H9 (cell line): ENCODE results near the gene TCEA2. TPM values are rescaled to one million over a fixed set of nuclear protein-coding genes. Genes with fewer than 3 reads are reported as not detected.

Experiments
- DNase-seq: peaks from one replicate; pipeline ENCODE4 v3.0.0-alpha.2; 2017
- H2AFZ ChIP-seq: one replicate; pipeline ENCODE4 v1.6.1; 2013; ENCODE audit warnings: mild to moderate bottlenecking, low read length, control low read depth, moderate library complexity
- H2AK5ac ChIP-seq: 2 replicates; pipeline ENCODE4 v1.6.1; 2013; ENCODE audit warnings: low read length, control low read depth, mixed read lengths; ENCODE audit not compliant: insufficient read length
- H2BK120ac ChIP-seq: one replicate; pipeline ENCODE4 v1.6.1; 2013; ENCODE audit warnings: low read depth, mild to moderate bottlenecking, low read length, control low read depth, inconsistent platforms; ENCODE audit not compliant: poor library complexity, severe bottlenecking
- H2BK12ac ChIP-seq: 2 replicates; pipeline ENCODE4 v1.6.1; 2013; ENCODE audit warnings: low read length, control low read depth, mixed read lengths, low read depth; ENCODE audit not compliant: insufficient read length
- H2BK15ac ChIP-seq: 2 replicates; pipeline ENCODE4 v1.6.1; 2013; ENCODE audit warnings: low read depth, low read length, control low read depth
- H2BK20ac ChIP-seq: one replicate; pipeline ENCODE4 v1.6.1; 2013; ENCODE audit warnings: low read depth, mild to moderate bottlenecking, low read length, control low read depth, inconsistent platforms; ENCODE audit not compliant: poor library complexity, severe bottlenecking
- H2BK5ac ChIP-seq: 2 replicates; pipeline ENCODE4 v1.6.1; 2013; ENCODE audit warnings: low read length, control low read depth, mixed read lengths; ENCODE audit not compliant: insufficient read length
- H3K14ac ChIP-seq: 2 replicates; pipeline ENCODE4 v1.6.1; 2013; ENCODE audit warnings: low read length, control low read depth; ENCODE audit not compliant: insufficient read depth
- H3K18ac ChIP-seq: 2 replicates; pipeline ENCODE4 v1.6.1; 2013; ENCODE audit warnings: low read depth, mild to moderate bottlenecking, mixed read lengths, low read length, control low read depth; ENCODE audit not compliant: insufficient read length
- H3K23ac ChIP-seq: 2 replicates; pipeline ENCODE4 v1.6.1; 2013; ENCODE audit warnings: low read length, control low read depth, mixed read lengths, low read depth; ENCODE audit not compliant: insufficient read length
- H3K23me2 ChIP-seq: 2 replicates; pipeline ENCODE4 v1.6.1; 2013; ENCODE audit warnings: low read depth, mild to moderate bottlenecking, mixed read lengths, low read length, control low read depth; ENCODE audit not compliant: insufficient read length, poor library complexity, severe bottlenecking
- H3K27ac ChIP-seq: 2 replicates; pipeline ENCODE4 v1.5.1; 2013; ENCODE audit warnings: low read length, control low read depth, mixed read lengths, low read depth; ENCODE audit not compliant: insufficient read length
- H3K27me3 ChIP-seq: 2 replicates; pipeline ENCODE4 v1.6.1; 2013; ENCODE audit warnings: low read length, control low read depth, inconsistent platforms; ENCODE audit not compliant: insufficient read depth
- H3K4ac ChIP-seq: 2 replicates; pipeline ENCODE4 v1.6.1; 2013; ENCODE audit warnings: low read depth, mild to moderate bottlenecking, control low read depth, inconsistent platforms, low read length, moderate library complexity
- H3K4me1 ChIP-seq: 2 replicates; pipeline ENCODE4 v1.6.1; 2013; ENCODE audit warnings: low read length, control low read depth, inconsistent platforms; ENCODE audit not compliant: insufficient read depth
- H3K4me2 ChIP-seq: 2 replicates; pipeline ENCODE4 v1.6.1; 2013; ENCODE audit warnings: low read length, control low read depth, mixed read lengths; ENCODE audit not compliant: insufficient read length, insufficient read depth
- H3K56ac ChIP-seq: 2 replicates; pipeline ENCODE4 v1.6.1; 2013; ENCODE audit warnings: low read depth, mild to moderate bottlenecking, mixed read lengths, low read length, control low read depth; ENCODE audit not compliant: insufficient read length
- H3K79me1 ChIP-seq: 2 replicates; pipeline ENCODE4 v1.6.1; 2013; ENCODE audit warnings: low read depth, mild to moderate bottlenecking, moderate library complexity, low read length, control low read depth, inconsistent platforms; ENCODE audit not compliant: insufficient read depth, poor library complexity, severe bottlenecking
- H3K79me2 ChIP-seq: 2 replicates; pipeline ENCODE4 v1.6.1; 2013; ENCODE audit warnings: low read length, control low read depth, inconsistent platforms; ENCODE audit not compliant: insufficient read depth
- H3K9ac ChIP-seq: 2 replicates; pipeline ENCODE4 v1.6.1; 2013; ENCODE audit warnings: low read length, control low read depth, mixed read lengths; ENCODE audit not compliant: insufficient read length; ENCODE audit errors: extremely low read depth
- H3K9me3 ChIP-seq: one replicate; pipeline ENCODE4 v1.6.1; 2013; ENCODE audit warnings: low read depth, low read length, inconsistent platforms; ENCODE audit not compliant: control insufficient read depth
- H3T11ph ChIP-seq: one replicate; pipeline ENCODE4 v1.6.1; 2013; ENCODE audit warnings: mild to moderate bottlenecking, low read length, control low read depth, inconsistent platforms
- H4K20me1 ChIP-seq: one replicate; pipeline ENCODE4 v1.6.1; 2013; ENCODE audit not compliant: control insufficient read depth, insufficient read length, insufficient read depth
- H4K5ac ChIP-seq: 2 replicates; pipeline ENCODE4 v1.6.1; 2013; ENCODE audit warnings: low read depth, mild to moderate bottlenecking, mixed read lengths, low read length, control low read depth; ENCODE audit not compliant: insufficient read length
- H4K8ac ChIP-seq: replicated peaks from 2 replicates; pipeline ENCODE4 v1.6.1; 2013; ENCODE audit warnings: low read length, control low read depth, mixed read lengths, low read depth; ENCODE audit not compliant: insufficient read length
- H4K91ac ChIP-seq: 2 replicates; pipeline ENCODE4 v1.6.1; 2013; ENCODE audit warnings: low read depth, mild to moderate bottlenecking, moderate library complexity, mixed read lengths, low read length, control low read depth; ENCODE audit not compliant: insufficient read length
- H3K27ac Mint-ChIP-seq, 3 experiments: 2 replicates in 2 of 3; 3 replicates in 1 of 3; pipeline ENCODE4 v1.8.0; 2020 to 2021; ENCODE audit warnings: mixed read lengths in 3 of 3, mild to moderate bottlenecking in 1 of 3, moderate library complexity in 1 of 3
- H3K27me3 Mint-ChIP-seq: 2 replicates; pipeline ENCODE4 v1.8.0; 2021; ENCODE audit warnings: low read depth, mild to moderate bottlenecking, moderate library complexity, mixed read lengths
- H3K36me3 Mint-ChIP-seq, 3 experiments: 2 replicates in 2 of 3; 3 replicates in 1 of 3; pipeline ENCODE4 v1.8.0; 2020 to 2021; ENCODE audit warnings: low read depth in 3 of 3, mixed read lengths in 3 of 3; ENCODE audit not compliant: insufficient read depth in 1 of 3
- H3K4me1 Mint-ChIP-seq, 2 experiments: 2 replicates each; pipeline ENCODE4 v1.8.0; 2020; ENCODE audit warnings: mixed read lengths in 2 of 2
- H3K4me3 Mint-ChIP-seq, 2 experiments: 2 replicates in 1 of 2; 3 replicates in 1 of 2; pipeline ENCODE4 v1.8.0; 2020 to 2021; ENCODE audit warnings: mild to moderate bottlenecking in 2 of 2, mixed read lengths in 2 of 2, moderate library complexity in 1 of 2
- H3K9me3 Mint-ChIP-seq, 2 experiments: 2 replicates in 1 of 2; 3 replicates in 1 of 2; pipeline ENCODE4 v1.8.0; 2020; ENCODE audit warnings: mild to moderate bottlenecking in 2 of 2, mixed read lengths in 2 of 2, moderate library complexity in 1 of 2
- CTCF ChIP-seq: fragments of 200-600 bp; sonication (generic); conservative IDR thresholded peaks from 3 replicates; pipeline ENCODE4 v1.8.0; 2021; ENCODE audit warnings: antibody characterized with exemption, mild to moderate bottlenecking
- WGBS: extraction: QIAGEN DNeasy Blood & Tissue Kit; methylation state at CpG from one replicate; pipeline ENCODE4 v1.1.7; 2013; ENCODE audit warnings: missing lambda C conversion rate, low lambda C conversion rate, mixed read lengths; ENCODE audit not compliant: insufficient read length; ENCODE audit errors: extremely low coverage; 5-methylcytosine and 5-hydroxymethylcytosine counted together
- total RNA-seq: library from RNA; stranded (reverse); gene quantifications from 2 replicates; pipeline ENCODE4 v1.2.1, GENCODE V29; 2021

Gene TCEA2
- total RNA-seq, 1 experiment from 2014 or later: 51.7 TPM

- peaks cover 0 to 3% of the 10 kb centered on the region in 2 experiments; a peak in 1 of 5 replicates for H3K9me3 Mint-ChIP-seq
- no peak overlapping the region for H3K4ac ChIP-seq
- no peak overlapping the region for H2BK5ac ChIP-seq
- peaks cover 0 to 2% (median 0%) of the 10 kb centered on the region in 3 experiments; a peak in 2 of 7 replicates for H3K36me3 Mint-ChIP-seq
- no peak for TF ChIP-seq CTCF
- no peaks in the 10 kb centered on the region for H3K4me1 ChIP-seq
- H3K23ac ChIP-seq: no peak overlapping the region
- no peak overlapping the region for H3K9ac ChIP-seq
- H3K14ac ChIP-seq: no peak overlapping the region
- peaks cover 37% of the 10 kb centered on the region; the same call in 1 of the 2 replicates for H3K27me3 ChIP-seq
- no peak overlapping the region for H2AK5ac ChIP-seq
- H3K27ac Mint-ChIP-seq: no peak overlapping the region
- no peak overlapping the region for H2BK120ac ChIP-seq
- no peak for DNase-seq
- H3T11ph ChIP-seq: no peak overlapping the region
- no peak overlapping the region for H3K56ac ChIP-seq
- no peak overlapping the region for H3K27ac ChIP-seq
- no peak overlapping the region for H4K5ac ChIP-seq
- H2BK20ac ChIP-seq: no peak overlapping the region
- H2BK15ac ChIP-seq: no peak overlapping the region
- H3K27me3 Mint-ChIP-seq: peaks cover 81% of the 10 kb centered on the region
- H3K23me2 ChIP-seq: peaks cover 3% of the 10 kb centered on the region
- H2BK12ac ChIP-seq: no peak overlapping the region
- no peaks in the 10 kb centered on the region for H4K20me1 ChIP-seq
- no peaks in the 10 kb centered on the region for H3K79me2 ChIP-seq
- no peak overlapping the region for H3K4me2 ChIP-seq
- H4K91ac ChIP-seq: no peak overlapping the region
- H3K18ac ChIP-seq: no peak overlapping the region
- H2AFZ ChIP-seq: no peak overlapping the region
- no peak overlapping the region for H4K8ac ChIP-seq
- no peak overlapping the region; a peak in 1 of 5 replicates for H3K4me3 Mint-ChIP-seq
- H3K4me1 Mint-ChIP-seq: peaks cover 12 to 21% of the 10 kb centered on the region in 2 experiments
- no peaks in the 10 kb centered on the region for H3K79me1 ChIP-seq
- WGBS: no CpG with 5 or more reads among the region's 11 CpGs
- H3K9me3 ChIP-seq: no peaks in the 10 kb centered on the region
These were observed 17.5 kb upstream of the TCEA2 start for GRCh38 chr20:64045346-64046011.
